ENCODE data around the gene NCMAP.
"Not testable (repeated sequence)": the region's sequence is repeated elsewhere in the genome, so short reads cannot be mapped to it uniquely, and the experiment has no call there.

Gene NCMAP

GRCh38 chr1:24544239-24544638 lies 11.6 kb upstream of the NCMAP start:
- DNase-seq: no peak

- no peak for DNase-seq
These were observed 10.2 kb upstream of the NCMAP start for GRCh38 chr1:24545662-24546061.

- DNase-seq: no peak
These were observed 8.7 kb upstream of the NCMAP start for GRCh38 chr1:24547195-24547594.

- no peak for DNase-seq
These were observed 7.8 kb upstream of the NCMAP start for GRCh38 chr1:24548070-24548469.

- not testable (repeated sequence) for DNase-seq
These were observed 6.7 kb upstream of the NCMAP start for GRCh38 chr1:24549210-24549609.

GRCh38 chr1:24551290-24551959 lies 4.5 kb upstream of the NCMAP start:
- DNase-seq: no peak

GRCh38 chr1:24551960-24552571 lies 3.8 kb upstream of the NCMAP start:
- no peak for DNase-seq

GRCh38 chr1:24553931-24554330 lies 2.0 kb upstream of the NCMAP start:
- DNase-seq: no peak

- no peak for DNase-seq
These were observed 1.2 kb upstream of the NCMAP start for GRCh38 chr1:24554714-24555113.

- no peak for DNase-seq
These were observed 518 bp downstream of the NCMAP start for GRCh38 chr1:24556414-24556795.

GRCh38 chr1:24557220-24557619 lies 1.3 kb downstream of the NCMAP start:
- DNase-seq: no peak

GRCh38 chr1:24557711-24558131 lies 1.8 kb downstream of the NCMAP start:
- DNase-seq: no peak

GRCh38 chr1:24558455-24558854 lies 2.6 kb downstream of the NCMAP start:
- no peak for DNase-seq

GRCh38 chr1:24558902-24559791 lies 3.3 kb downstream of the NCMAP start:
- no peak for DNase-seq

- no peak for DNase-seq
These were observed 4.5 kb downstream of the NCMAP start for GRCh38 chr1:24560361-24560760.

- DNase-seq: no peak
These were observed 6.7 kb downstream of the NCMAP start for GRCh38 chr1:24562625-24563024.

GRCh38 chr1:24564695-24565094 lies 8.8 kb downstream of the NCMAP start:
- no peak for DNase-seq

GRCh38 chr1:24566236-24566867 lies 10.5 kb downstream of the NCMAP start:
- DNase-seq: no peak

- DNase-seq: no peak
These were observed 12.0 kb downstream of the NCMAP start for GRCh38 chr1:24567792-24568388.

- no peak for DNase-seq
These were observed 12.6 kb downstream of the NCMAP start for GRCh38 chr1:24568475-24568874.

GRCh38 chr1:24570265-24571125 lies 14.6 kb downstream of the NCMAP start:
- no peak for DNase-seq

GRCh38 chr1:24572301-24572700 lies 16.4 kb downstream of the NCMAP start:
- no peak for DNase-seq

Data from NCI-H1694 treated with DMSO at 0.1 percent for 48 hours (cell line).